Neural cell (in vitro differentiated cells): ENCODE results near the gene POM121. TPM values are rescaled to one million over a fixed set of nuclear protein-coding genes. Genes with fewer than 3 reads are reported as not detected.
"Not testable (repeated sequence)": the region's sequence is repeated elsewhere in the genome, so short reads cannot be mapped to it uniquely, and the experiment has no call there.

Source experiments
- H2AFZ ChIP-seq: fragments of 200-600, 300-800 bp; sonication (generic), shearing (Covaris generic); 2 replicates; pipeline ENCODE4 v1.6.0; 2014; ENCODE audit warnings: low read depth, mild to moderate bottlenecking, antibody characterized with exemption, low read length, moderate library complexity
- H3F3A ChIP-seq: fragments of 200-600 bp; shearing (Covaris generic); 2 replicates; pipeline ENCODE4 v1.6.1; 2016; ENCODE audit warnings: mild to moderate bottlenecking, moderate library complexity, mixed read lengths, antibody characterized with exemption, low read length; ENCODE audit not compliant: insufficient read depth, poor library complexity, severe bottlenecking
- H3K27ac ChIP-seq: fragments of 200-600, 300-800 bp; sonication (generic), shearing (Covaris generic); 2 replicates; pipeline ENCODE4 v1.5.1; 2014; ENCODE audit warnings: mild to moderate bottlenecking, low read length, moderate library complexity
- H3K27me3 ChIP-seq: fragments of 300-800, 200-600 bp; sonication (generic), shearing (Covaris generic); 2 replicates; pipeline ENCODE4 v1.6.0; 2014; ENCODE audit warnings: mild to moderate bottlenecking, low read depth, low read length, moderate library complexity; ENCODE audit not compliant: insufficient read depth
- H3K36me3 ChIP-seq: fragments of 300-800, 200-600 bp; sonication (generic), shearing (Covaris generic); 2 replicates; pipeline ENCODE4 v1.5.1; 2014; ENCODE audit warnings: mild to moderate bottlenecking, antibody characterized with exemption, low read length, moderate library complexity; ENCODE audit not compliant: insufficient read depth
- H3K4me2 ChIP-seq: fragments of 300-800, 200-600 bp; sonication (generic), shearing (Covaris generic); 2 replicates; pipeline ENCODE4 v1.6.0; 2014; ENCODE audit warnings: mild to moderate bottlenecking, low read length
- H3K4me3 ChIP-seq: fragments of 300-800, 200-600 bp; sonication (generic), shearing (Covaris generic); 2 replicates; pipeline ENCODE4 v1.5.1; 2014; ENCODE audit warnings: mild to moderate bottlenecking, low read length, moderate library complexity
- H3K79me2 ChIP-seq: fragments of 200-600 bp; shearing (Covaris generic); replicated peaks from 2 replicates; pipeline ENCODE4 v1.6.0; 2014; ENCODE audit warnings: mild to moderate bottlenecking, low read length, moderate library complexity; ENCODE audit not compliant: insufficient read depth
- H3K9ac ChIP-seq: fragments of 300-800, 200-600 bp; sonication (generic), shearing (Covaris generic); 2 replicates; pipeline ENCODE4 v1.6.1; 2016; ENCODE audit warnings: mild to moderate bottlenecking, low read length, mixed read lengths
- H3K9me2 ChIP-seq: fragments of 200-600 bp; shearing (Covaris generic); 2 replicates; pipeline ENCODE4 v1.6.1; 2016; ENCODE audit warnings: mild to moderate bottlenecking, low read length, mixed read lengths; ENCODE audit not compliant: insufficient read depth
- H3K9me3 ChIP-seq: fragments of 200-600, 300-800 bp; sonication (generic), shearing (Covaris generic); 2 replicates; pipeline ENCODE4 v1.6.1; 2016; ENCODE audit warnings: mild to moderate bottlenecking, mixed run types, low read length, moderate library complexity, mixed read lengths
- H4K20me1 ChIP-seq: fragments of 200-600 bp; shearing (Covaris generic); 2 replicates; pipeline ENCODE4 v1.6.1; 2016; ENCODE audit warnings: mild to moderate bottlenecking, mixed run types; ENCODE audit not compliant: insufficient read depth
- MXI1 ChIP-seq: fragments of 450-650 bp; conservative IDR thresholded peaks from 2 replicates; pipeline ENCODE4 v1.6.1; 2014; ENCODE audit warnings: antibody characterized with exemption, mild to moderate bottlenecking; ENCODE audit not compliant: poor library complexity, severe bottlenecking
- polyA plus RNA-seq: library from polyadenylated mRNA; depleted of rRNA; stranded (reverse); fragments of >200 nt; gene quantifications from 2 replicates; pipeline ENCODE4 v1.2.3, GENCODE V29; 2014

POM121 gene
- polyA plus RNA-seq, 1 donor from 2014 or later, result 5.3 TPM

GRCh38 chr7:72879737-72880215, 45.1 kb upstream of the POM121 start:
- H3K27me3 ChIP-seq, H3K36me3 ChIP-seq, H2AFZ ChIP-seq, H3K9me2 ChIP-seq, H3K79me2 ChIP-seq, H3F3A ChIP-seq, H3K9me3 ChIP-seq, H4K20me1 ChIP-seq: not testable (repeated sequence)
- Histone ChIP-seq H3K4me3 (peak overlapping the region; percentile 73), H3K4me2 (peak overlapping the region; percentile 25), H3K9ac (peak overlapping the region; percentile 72), H3K27ac (peak overlapping the region; percentile 52)
- peak; percentile 2 for TF ChIP-seq MXI1

- not testable (repeated sequence) for H2AFZ ChIP-seq, H3K9ac ChIP-seq, H3K79me2 ChIP-seq, H3K27me3 ChIP-seq, H3K27ac ChIP-seq, H3K36me3 ChIP-seq, H4K20me1 ChIP-seq, H3K9me3 ChIP-seq, H3K9me2 ChIP-seq, H3K4me3 ChIP-seq, H3F3A ChIP-seq, H3K4me2 ChIP-seq
Observed at GRCh38 chr7:72891750-72892149, 33.1 kb upstream of the POM121 start.

- H3K4me3 ChIP-seq, H3K9me2 ChIP-seq, H3K9ac ChIP-seq, H3F3A ChIP-seq, H3K36me3 ChIP-seq, H3K4me2 ChIP-seq, H3K79me2 ChIP-seq, H2AFZ ChIP-seq, H3K27ac ChIP-seq, H3K27me3 ChIP-seq, H4K20me1 ChIP-seq, H3K9me3 ChIP-seq: not testable (repeated sequence)
Observed at GRCh38 chr7:72904740-72905139, 20.2 kb upstream of the POM121 start.

- not testable (repeated sequence) for H3K4me2 ChIP-seq, H3K27ac ChIP-seq
Observed at GRCh38 chr7:72908422-72908821, 16.5 kb upstream of the POM121 start.

GRCh38 chr7:72911395-72911794, 13.5 kb upstream of the POM121 start:
- not testable (repeated sequence) for H3F3A ChIP-seq, H3K9me2 ChIP-seq, H3K4me3 ChIP-seq, H4K20me1 ChIP-seq, H3K4me2 ChIP-seq, H2AFZ ChIP-seq, H3K9me3 ChIP-seq, H3K9ac ChIP-seq, H3K27me3 ChIP-seq, H3K27ac ChIP-seq, H3K36me3 ChIP-seq, H3K79me2 ChIP-seq

More at GRCh38 chr7:72908422-72908821, 16.5 kb upstream of the POM121 start:
- not testable (repeated sequence) for H3K9me2 ChIP-seq, H3K9me3 ChIP-seq, H3K9ac ChIP-seq, H3F3A ChIP-seq, H3K27me3 ChIP-seq, H2AFZ ChIP-seq, H4K20me1 ChIP-seq, H3K79me2 ChIP-seq, H3K36me3 ChIP-seq, H3K4me3 ChIP-seq

- not testable (repeated sequence) for H3K36me3 ChIP-seq, H3K9me3 ChIP-seq, H3F3A ChIP-seq, H3K27me3 ChIP-seq, H2AFZ ChIP-seq, H3K9me2 ChIP-seq, H3K4me2 ChIP-seq, H3K27ac ChIP-seq, H3K9ac ChIP-seq, H4K20me1 ChIP-seq, H3K79me2 ChIP-seq, H3K4me3 ChIP-seq
Observed at GRCh38 chr7:72913750-72914149, 11.1 kb upstream of the POM121 start.
